BLaER1 (cell line): Measurements from ENCODE around the gene FRMD6.

ENCODE experiments used
- H3K27ac ChIP-seq: shearing (Covaris generic); formaldehyde crosslinking; 2 replicates; pipeline ENCODE4 v1.8.1; 2022
- H3K27me3 ChIP-seq: shearing (Covaris generic); formaldehyde crosslinking; 2 replicates; pipeline ENCODE4 v1.8.1; 2022
- H3K36me3 ChIP-seq: shearing (Covaris generic); formaldehyde crosslinking; 2 replicates; pipeline ENCODE4 v1.8.1; 2022
- H3K4me1 ChIP-seq: shearing (Covaris generic); formaldehyde crosslinking; 2 replicates; pipeline ENCODE4 v1.8.1; 2022
- H3K4me2 ChIP-seq: shearing (Covaris generic); formaldehyde crosslinking; 2 replicates; pipeline ENCODE4 v1.8.1; 2022
- H3K4me3 ChIP-seq: shearing (Covaris generic); formaldehyde crosslinking; 2 replicates; pipeline ENCODE4 v1.8.1; 2022
- H3K9ac ChIP-seq: shearing (Covaris generic); formaldehyde crosslinking; 2 replicates; pipeline ENCODE4 v1.8.1; 2022
- H3K9me3 ChIP-seq: shearing (Covaris generic); formaldehyde crosslinking; 2 replicates; pipeline ENCODE4 v1.8.1; 2022
- H4K20me1 ChIP-seq: shearing (Covaris generic); formaldehyde crosslinking; 2 replicates; pipeline ENCODE4 v1.8.1; 2022
- Cebpa-rat ChIP-seq: shearing (Covaris generic); IDR thresholded peaks from 2 replicates; pipeline ENCODE4 v1.8.1; 2022

Gene FRMD6

DNA sequence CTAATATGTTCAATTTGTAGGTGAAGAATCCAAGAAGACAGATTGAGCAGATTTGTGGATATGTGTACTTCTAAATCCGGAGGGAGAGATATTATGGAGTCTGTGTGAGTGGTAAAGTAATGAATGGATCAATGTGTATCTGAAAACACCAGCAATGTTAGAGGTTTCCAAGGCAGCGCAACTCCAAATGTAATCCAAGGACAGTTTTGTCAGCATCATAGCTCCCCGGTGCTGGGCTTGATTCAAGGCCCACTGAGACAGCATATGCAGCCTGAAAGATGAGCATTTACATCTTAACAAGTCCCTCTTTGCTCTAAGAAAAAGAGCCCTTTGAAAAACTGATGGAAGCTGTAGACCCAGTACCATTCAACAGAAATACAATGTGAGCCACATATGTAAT is 38.3 kb upstream of the FRMD6 start:
- Histone ChIP-seq H3K27ac (no peak overlapping the region), H4K20me1 (no peaks in the 10 kb centered on the region), H3K4me1 (no peaks in the 10 kb centered on the region), H3K4me2 (no peak overlapping the region), H3K9me3 (no peaks in the 10 kb centered on the region), H3K36me3 (no peaks in the 10 kb centered on the region), H3K27me3 (no peaks in the 10 kb centered on the region), H3K9ac (no peak overlapping the region), H3K4me3 (no peak overlapping the region)
- no peak for TF ChIP-seq Cebpa-rat

- Histone ChIP-seq H3K27me3 (no peaks in the 10 kb centered on the region), H3K4me1 (no peaks in the 10 kb centered on the region), H3K4me3 (no peak overlapping the region), H3K27ac (no peak overlapping the region), H3K4me2 (no peak overlapping the region), H3K36me3 (no peaks in the 10 kb centered on the region), H4K20me1 (no peaks in the 10 kb centered on the region), H3K9me3 (no peaks in the 10 kb centered on the region), H3K9ac (no peak overlapping the region)
- no peak for TF ChIP-seq Cebpa-rat
Observed at GRCh38 chr14:51614707-51615106, 37.0 kb upstream of the FRMD6 start.

DNA sequence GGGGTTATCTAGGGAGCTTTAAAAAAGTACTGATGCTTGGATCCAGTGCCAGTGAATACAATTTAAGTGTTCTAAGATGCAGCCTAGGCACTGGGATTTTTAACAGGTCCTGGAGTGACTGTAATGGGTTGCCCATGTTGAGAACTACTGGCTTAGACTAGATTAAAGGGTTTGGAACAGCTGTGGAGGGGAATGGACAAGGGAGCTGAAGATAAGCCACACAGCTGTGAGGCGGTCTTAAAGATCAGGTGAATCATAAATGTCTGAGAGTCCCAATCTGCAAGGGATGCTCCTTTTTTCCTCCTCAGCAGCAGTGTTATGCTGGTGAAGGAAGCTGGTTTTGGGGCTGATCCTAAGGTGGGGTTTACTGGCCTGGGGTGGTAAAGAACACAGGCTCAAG is 35.5 kb upstream of the FRMD6 start:
- Histone ChIP-seq H3K9me3 (no peaks in the 10 kb centered on the region), H3K36me3 (no peaks in the 10 kb centered on the region), H3K4me1 (no peaks in the 10 kb centered on the region), H3K4me2 (no peak overlapping the region), H4K20me1 (no peaks in the 10 kb centered on the region), H3K9ac (no peak overlapping the region), H3K27me3 (no peaks in the 10 kb centered on the region), H3K4me3 (no peak overlapping the region), H3K27ac (no peak overlapping the region)
- no peak for TF ChIP-seq Cebpa-rat

DNA sequence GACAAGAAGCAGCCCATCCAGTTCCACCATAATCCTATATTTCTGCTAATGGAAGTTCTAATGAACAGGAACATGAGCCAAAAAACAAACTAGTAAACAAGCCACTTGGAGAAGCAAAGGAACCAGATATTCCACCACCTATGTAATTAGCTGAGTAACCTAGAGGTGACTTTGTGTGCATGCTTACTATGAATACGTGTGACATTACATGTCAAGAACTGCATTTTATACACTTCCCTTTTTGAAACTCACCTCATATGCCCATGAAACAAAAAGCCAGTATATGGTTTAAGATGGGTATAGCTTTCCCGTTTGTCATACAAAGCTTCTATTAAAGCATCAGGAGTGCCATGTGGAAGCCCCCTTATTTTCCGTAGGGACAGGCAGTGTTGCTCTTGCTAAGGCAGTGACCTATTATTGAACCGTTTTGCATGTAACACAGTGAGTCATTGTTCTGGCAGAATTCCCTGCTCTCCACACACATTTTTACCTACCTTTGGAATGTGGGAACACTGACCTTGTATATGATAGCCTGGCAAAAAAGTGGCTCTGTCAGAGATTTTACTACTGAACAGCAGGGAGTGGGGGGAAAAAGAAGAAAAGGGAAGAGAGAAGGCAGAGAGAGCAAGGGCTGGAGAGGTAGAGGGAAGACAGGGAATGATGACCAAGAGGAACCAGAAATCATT is 34.8 kb upstream of the FRMD6 start:
- TF ChIP-seq Cebpa-rat = no peak
- H3K4me2 ChIP-seq = no peak overlapping the region
- no peak overlapping the region for H3K27ac ChIP-seq
- H3K4me1 ChIP-seq = no peaks in the 10 kb centered on the region
- H3K27me3 ChIP-seq = no peaks in the 10 kb centered on the region
- H3K4me3 ChIP-seq = no peak overlapping the region
- H4K20me1 ChIP-seq = no peaks in the 10 kb centered on the region
- H3K9me3 ChIP-seq = no peaks in the 10 kb centered on the region
- no peaks in the 10 kb centered on the region for H3K36me3 ChIP-seq
- H3K9ac ChIP-seq = no peak overlapping the region

DNA sequence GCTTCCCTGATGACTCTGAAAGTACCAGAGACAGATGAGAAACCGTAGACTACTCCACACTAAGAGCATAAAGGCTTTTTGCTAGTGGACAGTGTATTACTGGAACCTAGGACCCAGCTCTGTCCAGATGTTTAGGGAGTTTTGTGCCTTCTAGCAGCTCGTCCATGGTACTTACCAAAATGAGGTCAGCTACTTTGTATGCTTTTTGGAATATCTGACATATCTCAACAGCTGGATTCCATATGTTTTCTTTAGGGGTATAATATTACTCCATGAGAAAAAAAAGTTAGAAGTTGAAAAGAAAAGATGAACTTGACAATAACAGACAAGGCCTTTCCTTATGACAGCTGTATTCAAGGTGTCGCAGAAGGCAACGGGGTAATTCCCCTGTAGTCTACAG is 32.1 kb upstream of the FRMD6 start:
- Histone ChIP-seq H3K4me1 (no peaks in the 10 kb centered on the region), H3K4me2 (no peak overlapping the region), H3K36me3 (no peaks in the 10 kb centered on the region), H4K20me1 (no peaks in the 10 kb centered on the region), H3K27me3 (no peaks in the 10 kb centered on the region), H3K9me3 (no peaks in the 10 kb centered on the region), H3K27ac (no peak overlapping the region), H3K9ac (no peak overlapping the region), H3K4me3 (no peak overlapping the region)
- no peak for TF ChIP-seq Cebpa-rat

- Histone ChIP-seq H3K4me2 (no peak overlapping the region), H3K27me3 (no peaks in the 10 kb centered on the region), H3K27ac (no peak overlapping the region), H3K9me3 (no peaks in the 10 kb centered on the region), H3K4me1 (no peaks in the 10 kb centered on the region), H3K9ac (no peak overlapping the region), H3K36me3 (no peaks in the 10 kb centered on the region), H3K4me3 (no peak overlapping the region), H4K20me1 (no peaks in the 10 kb centered on the region)
- TF ChIP-seq Cebpa-rat = no peak
Observed at GRCh38 chr14:51620056-51620455, 31.7 kb upstream of the FRMD6 start.

GRCh38 chr14:51621654-51622053 is 30.1 kb upstream of the FRMD6 start:
- Histone ChIP-seq H3K27ac (no peak overlapping the region), H3K4me1 (no peaks in the 10 kb centered on the region), H4K20me1 (no peaks in the 10 kb centered on the region), H3K27me3 (no peaks in the 10 kb centered on the region), H3K4me3 (no peak overlapping the region), H3K9me3 (no peaks in the 10 kb centered on the region), H3K36me3 (no peaks in the 10 kb centered on the region), H3K4me2 (no peak overlapping the region), H3K9ac (no peak overlapping the region)
- TF ChIP-seq Cebpa-rat = no peak

DNA sequence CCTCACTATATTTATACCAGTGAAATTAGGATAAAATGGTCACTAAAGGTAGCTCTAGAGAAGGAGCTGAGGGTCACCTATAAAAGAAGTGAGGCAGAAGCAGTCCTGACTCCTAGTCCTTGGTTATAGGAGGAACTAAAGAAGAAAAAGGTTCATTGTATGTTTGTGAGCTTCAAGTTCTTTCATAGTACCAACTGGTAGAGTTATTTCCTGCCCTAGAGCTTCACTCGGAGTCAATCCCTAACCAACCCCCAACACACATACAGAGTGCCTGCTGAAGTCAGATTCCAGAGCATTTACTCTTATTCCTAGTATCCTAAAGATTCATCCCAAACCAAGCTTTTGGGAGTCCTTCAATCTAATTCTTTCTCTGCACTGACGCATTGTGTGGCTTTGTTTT is 29.3 kb upstream of the FRMD6 start:
- no peak overlapping the region for H3K27ac ChIP-seq

DNA sequence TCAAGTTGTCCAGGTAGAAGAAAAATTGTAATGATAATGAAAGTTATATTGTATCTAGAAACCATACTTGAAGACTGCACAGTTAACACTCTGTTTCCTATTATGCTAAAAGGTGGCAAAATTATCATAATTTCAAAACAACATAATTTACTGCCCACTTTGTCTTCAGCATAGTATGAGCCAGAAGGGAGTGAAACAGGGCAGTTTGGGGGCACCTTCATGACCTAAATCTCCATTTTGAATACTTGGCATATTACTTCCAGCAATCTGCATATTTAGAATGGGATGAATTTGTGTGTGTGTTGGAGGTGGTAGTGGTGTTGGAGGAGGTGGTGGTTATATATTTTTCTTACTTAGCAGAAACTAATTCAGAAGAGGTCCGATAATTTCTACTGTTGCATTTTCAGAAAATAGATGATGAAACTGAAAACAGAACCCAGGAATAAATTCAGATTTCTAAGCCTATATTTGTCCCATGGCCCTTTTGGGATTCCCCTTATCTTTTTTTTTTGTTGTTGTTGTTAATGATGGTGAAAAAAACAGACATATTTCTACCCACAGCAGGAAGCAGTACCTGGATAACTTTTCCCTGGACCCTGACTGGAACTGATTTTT is 26.6 kb upstream of the FRMD6 start:
- Histone ChIP-seq H3K27me3 (no peaks in the 10 kb centered on the region), H3K4me2 (no peak overlapping the region), H3K27ac (no peak overlapping the region), H3K36me3 (no peaks in the 10 kb centered on the region), H4K20me1 (no peaks in the 10 kb centered on the region), H3K4me1 (no peaks in the 10 kb centered on the region), H3K9me3 (no peaks in the 10 kb centered on the region), H3K9ac (no peak overlapping the region), H3K4me3 (no peak overlapping the region)
- TF ChIP-seq Cebpa-rat = no peak

More for the DNA sequence above, 29.3 kb upstream of the FRMD6 start:
- Histone ChIP-seq H3K9me3 (no peaks in the 10 kb centered on the region), H3K36me3 (no peaks in the 10 kb centered on the region), H4K20me1 (no peaks in the 10 kb centered on the region), H3K9ac (no peak overlapping the region), H3K4me3 (no peak overlapping the region), H3K4me1 (no peaks in the 10 kb centered on the region), H3K27me3 (no peaks in the 10 kb centered on the region), H3K4me2 (no peak overlapping the region)
- no peak for TF ChIP-seq Cebpa-rat

- no peaks in the 10 kb centered on the region for H3K36me3 ChIP-seq
- no peaks in the 10 kb centered on the region for H3K27me3 ChIP-seq
- no peak overlapping the region for H3K27ac ChIP-seq
- H3K4me2 ChIP-seq = no peak overlapping the region
- no peak for TF ChIP-seq Cebpa-rat
- H3K9ac ChIP-seq = no peak overlapping the region
- no peaks in the 10 kb centered on the region for H4K20me1 ChIP-seq
- H3K4me1 ChIP-seq = no peaks in the 10 kb centered on the region
- H3K9me3 ChIP-seq = no peaks in the 10 kb centered on the region
- H3K4me3 ChIP-seq = no peak overlapping the region
Observed at GRCh38 chr14:51626185-51626584, 25.5 kb upstream of the FRMD6 start.
